ENCODE data around the gene NT5DC3. TPM values are rescaled to one million over a fixed set of nuclear protein-coding genes. Genes with fewer than 3 reads are reported as not detected.

NT5DC3 gene
- total RNA-seq, 2 experiments from 2014 or later, result 4.7 to 7.5 TPM

- CTCF ChIA-PET (ENCODE audit: unreplicated experiment), result no interaction called here
- H3K36me3 ChIP-seq (ENCODE audit: insufficient read depth, low read length), result no peaks in the 10 kb centered on the region
- H3K4me2 ChIP-seq (ENCODE audit: low read length), result peak overlapping the region; percentile 42; the same call in 1 of the 2 replicates
- no peak overlapping the region for H3K4me3 ChIP-seq (ENCODE audit: low read depth, low read length, poor library complexity, severe bottlenecking)
- H4K20me1 ChIP-seq (ENCODE audit: insufficient read depth, low read length), result no peaks in the 10 kb centered on the region
- H3K9me2 ChIP-seq (ENCODE audit: insufficient read depth, low read length), result no peaks in the 10 kb centered on the region
- intact Hi-C loops (cut with micrococcal nuclease; ENCODE audit: unreplicated experiment), result no loop called here
- no peak for TF ChIP-seq EZH2phosphoT487 (IDR thresholded peaks at IDR 0.05; ENCODE audit: borderline replicate concordance, low read depth, low read length)
- TF ChIP-seq, protein P1, sequence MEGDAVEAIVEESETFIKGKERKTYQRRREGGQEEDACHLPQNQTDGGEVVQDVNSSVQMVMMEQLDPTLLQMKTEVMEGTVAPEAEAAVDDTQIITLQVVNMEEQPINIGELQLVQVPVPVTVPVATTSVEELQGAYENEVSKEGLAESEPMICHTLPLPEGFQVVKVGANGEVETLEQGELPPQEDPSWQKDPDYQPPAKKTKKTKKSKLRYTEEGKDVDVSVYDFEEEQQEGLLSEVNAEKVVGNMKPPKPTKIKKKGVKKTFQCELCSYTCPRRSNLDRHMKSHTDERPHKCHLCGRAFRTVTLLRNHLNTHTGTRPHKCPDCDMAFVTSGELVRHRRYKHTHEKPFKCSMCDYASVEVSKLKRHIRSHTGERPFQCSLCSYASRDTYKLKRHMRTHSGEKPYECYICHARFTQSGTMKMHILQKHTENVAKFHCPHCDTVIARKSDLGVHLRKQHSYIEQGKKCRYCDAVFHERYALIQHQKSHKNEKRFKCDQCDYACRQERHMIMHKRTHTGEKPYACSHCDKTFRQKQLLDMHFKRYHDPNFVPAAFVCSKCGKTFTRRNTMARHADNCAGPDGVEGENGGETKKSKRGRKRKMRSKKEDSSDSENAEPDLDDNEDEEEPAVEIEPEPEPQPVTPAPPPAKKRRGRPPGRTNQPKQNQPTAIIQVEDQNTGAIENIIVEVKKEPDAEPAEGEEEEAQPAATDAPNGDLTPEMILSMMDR (conservative IDR thresholded peaks at IDR 0.05; ENCODE audit: low read length), result no peak
- peaks cover 12% of the 10 kb centered on the region for H3K4me1 ChIP-seq (ENCODE audit: insufficient read depth, low read length, poor library complexity, severe bottlenecking)
- no peak overlapping the region for H3K27ac ChIP-seq (ENCODE audit: low read depth, low read length, poor library complexity, severe bottlenecking)
- H2AFZ ChIP-seq (ENCODE audit: low read length), result no peak overlapping the region
- H3K9me3 ChIP-seq (ENCODE audit: low read length), result no peaks in the 10 kb centered on the region
- POLR2A ChIA-PET, result interaction anchor here (1.2 kb wide), 1 partner anchor 9 kb away, joined by 5 read pairs; the partner anchor contains the start of gene NT5DC3
- no TSS peak for BruUV-seq (replicated peaks)
- DNase-seq (ENCODE audit: low spot score), result peak; percentile 17
- no peaks in the 10 kb centered on the region for H3K79me2 ChIP-seq (ENCODE audit: insufficient read depth, low read depth, low read length)
Measured at GRCh38 chr12:103832048-103832997, 8.7 kb downstream of the NT5DC3 start.

GRCh38 chr12:103830730-103831320 lies 10.2 kb downstream of the NT5DC3 start:
- no TSS peak for BruUV-seq (replicated peaks)
- Histone ChIP-seq H3K4me3 (ENCODE audit: low read depth, low read length, poor library complexity, severe bottlenecking) (no peak overlapping the region), H2AFZ (ENCODE audit: low read length) (no peak overlapping the region), H3K27ac (ENCODE audit: low read depth, low read length, poor library complexity, severe bottlenecking) (no peak overlapping the region), H3K9me3 (ENCODE audit: low read length) (no peaks in the 10 kb centered on the region), H3K36me3 (ENCODE audit: insufficient read depth, low read length) (no peaks in the 10 kb centered on the region), H4K20me1 (ENCODE audit: insufficient read depth, low read length) (no peaks in the 10 kb centered on the region), H3K79me2 (ENCODE audit: insufficient read depth, low read depth, low read length) (no peaks in the 10 kb centered on the region), H3K9me2 (ENCODE audit: insufficient read depth, low read length) (no peaks in the 10 kb centered on the region), H3K4me2 (ENCODE audit: low read length) (no peak overlapping the region), H3K4me1 (ENCODE audit: insufficient read depth, low read length, poor library complexity, severe bottlenecking) (peaks cover 12% of the 10 kb centered on the region)
- ChIA-PET POLR2A (interaction anchor here (0.7 kb wide), 1 partner anchor 113 kb away, joined by 3 read pairs; no protein-coding TSS in a partner anchor), CTCF (ENCODE audit: unreplicated experiment) (no interaction called here)
- TF ChIP-seq EZH2phosphoT487 (IDR thresholded peaks at IDR 0.05; ENCODE audit: borderline replicate concordance, low read depth, low read length), result no peak
- TF ChIP-seq, protein P1 (conservative IDR thresholded peaks at IDR 0.05; ENCODE audit: low read length), result no peak
- no peak for DNase-seq (ENCODE audit: low spot score)
- intact Hi-C loops (cut with micrococcal nuclease; ENCODE audit: unreplicated experiment), result no loop called here

Measured in OCI-LY7 (cell line).